GM23248 (cell line): ENCODE measurements around the gene RIC8B.

ENCODE experiments used
- EZH2 ChIP-seq: fragments of 200-600 bp; sonication (generic); IDR thresholded peaks from 2 replicates; pipeline ENCODE4 v1.6.1; 2018; ENCODE audit warnings: antibody characterized with exemption, mild to moderate bottlenecking; ENCODE audit not compliant: insufficient read depth, poor library complexity, severe bottlenecking
- EZH2phosphoT487 ChIP-seq: fragments of 200-600 bp; sonication (generic); IDR thresholded peaks from 2 replicates; pipeline ENCODE4 v1.6.1; 2018; ENCODE audit warnings: antibody characterized with exemption, moderate library complexity, mild to moderate bottlenecking, low read depth; ENCODE audit not compliant: insufficient read depth

DNA sequence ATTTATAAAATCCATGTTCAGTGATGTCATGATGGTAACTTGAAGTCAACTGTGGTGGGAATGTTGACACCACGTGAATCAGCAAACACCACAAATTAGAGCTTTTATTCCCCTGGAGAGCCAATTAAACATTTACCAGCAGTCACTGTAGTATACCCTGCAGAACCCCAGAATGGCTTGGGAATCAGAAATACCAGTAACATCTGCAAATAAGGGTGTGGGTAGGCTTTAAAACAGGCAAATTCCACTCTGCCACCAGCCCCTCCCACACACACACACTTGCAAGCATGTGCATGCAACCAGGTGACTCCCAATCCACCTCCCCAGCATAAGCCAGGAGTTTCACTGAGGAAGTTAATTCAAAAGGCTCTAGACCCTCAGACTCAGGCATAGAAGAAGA is 117.6 kb downstream of the RIC8B start:
- TF ChIP-seq EZH2phosphoT487 (no peak), EZH2 (no peak)
